Measurements from ENCODE around the gene PSEN2.
A peak's percentile ranks its signal among the peaks of the same experiment; 100 is the strongest.
"Not testable (repeated sequence)": the region's sequence is repeated elsewhere in the genome, so short reads cannot be mapped to it uniquely, and the experiment has no call there.

Gene PSEN2

DNA sequence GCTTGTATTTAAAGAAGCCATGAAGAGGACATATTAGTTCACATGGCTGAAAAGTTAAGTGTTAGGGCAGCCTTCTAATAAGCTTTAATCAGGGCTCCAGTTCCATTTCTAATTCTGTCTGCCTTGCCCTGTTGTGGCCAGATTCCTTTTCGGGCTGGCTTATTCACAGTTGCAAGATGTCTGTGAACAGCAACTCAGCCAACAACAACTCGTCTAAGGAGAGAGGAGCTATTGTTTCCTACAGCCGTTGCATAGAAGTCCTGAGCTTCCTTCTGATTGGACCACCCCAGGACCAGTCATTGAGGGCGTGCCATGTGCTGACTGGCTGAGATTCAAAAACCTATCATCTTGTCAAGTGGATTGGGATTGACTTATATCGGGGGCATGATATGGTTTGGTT is 51.1 kb downstream of the PSEN2 start:
- no peak for DNase-seq

DNA sequence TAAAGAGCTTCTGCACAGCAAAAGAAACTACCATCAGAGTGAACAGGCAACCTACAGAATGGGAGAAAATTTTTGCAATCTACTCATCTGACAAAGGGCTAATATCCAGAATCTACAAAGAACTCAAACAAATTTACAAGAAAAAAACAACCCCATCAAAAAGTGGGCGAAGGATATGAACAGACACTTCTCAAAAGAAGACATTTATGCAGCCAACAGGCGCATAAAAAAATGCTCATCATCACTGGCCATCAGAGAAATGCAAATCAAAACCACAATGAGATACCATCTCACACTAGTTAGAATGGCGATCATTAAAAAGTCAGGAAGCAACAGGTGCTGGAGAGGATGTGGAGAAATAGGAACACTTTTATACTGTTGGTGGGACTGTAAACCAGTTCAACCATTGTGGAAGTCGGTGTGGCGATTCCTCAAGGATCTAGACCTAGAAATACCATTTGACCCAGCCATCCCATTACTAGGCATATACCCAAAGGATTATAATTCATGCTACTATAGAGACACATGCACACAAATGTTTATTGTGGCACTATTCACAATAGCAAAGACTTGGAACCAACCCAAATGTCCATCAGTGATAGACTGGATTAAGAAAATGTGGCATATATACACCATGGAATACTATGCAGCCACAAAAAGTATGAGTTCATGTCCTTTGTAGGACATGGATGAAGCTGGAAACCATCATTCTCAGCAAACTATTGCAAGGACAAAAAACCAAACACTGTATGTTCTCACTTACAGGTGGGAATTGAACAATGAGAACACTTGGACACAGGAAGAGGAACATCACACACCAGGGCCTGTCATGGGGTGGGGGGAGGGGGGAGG is 59.1 kb downstream of the PSEN2 start:
- not testable (repeated sequence) for DNase-seq

DNA sequence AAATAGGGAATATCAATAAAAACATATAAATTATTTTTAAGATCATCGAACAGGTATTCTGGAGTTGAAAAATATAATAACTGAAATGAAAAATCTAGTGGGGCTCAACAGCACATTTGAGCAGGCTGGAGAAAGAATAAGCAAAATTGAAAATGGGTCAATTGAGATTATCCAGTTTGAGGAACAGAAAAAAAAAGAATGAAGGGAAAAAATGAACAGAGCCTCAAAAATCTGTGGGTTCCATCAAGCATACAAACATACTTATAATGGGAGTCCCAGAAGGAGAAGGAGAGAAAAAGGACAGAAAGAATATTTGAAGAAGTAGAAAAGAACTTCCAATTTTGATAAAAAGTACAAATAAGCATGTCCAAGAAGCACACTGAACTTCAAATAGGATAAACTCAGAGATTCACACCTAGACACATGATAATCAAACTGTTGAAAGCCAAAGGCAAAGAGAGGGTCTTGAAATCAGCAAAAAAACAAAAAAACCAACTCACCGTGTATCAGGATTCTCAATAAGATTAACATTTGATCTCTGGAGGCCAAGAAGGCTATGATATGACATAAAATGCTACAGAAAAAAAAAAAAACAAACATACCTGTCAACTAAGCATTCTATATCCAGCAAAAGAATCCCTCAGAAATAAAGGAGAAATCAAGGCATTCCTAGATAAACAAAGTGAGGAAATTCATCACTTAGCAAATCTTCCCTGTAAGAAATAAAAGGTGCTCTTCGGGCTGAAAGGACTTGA is 64.2 kb downstream of the PSEN2 start:
- DNase-seq, result no peak

DNA sequence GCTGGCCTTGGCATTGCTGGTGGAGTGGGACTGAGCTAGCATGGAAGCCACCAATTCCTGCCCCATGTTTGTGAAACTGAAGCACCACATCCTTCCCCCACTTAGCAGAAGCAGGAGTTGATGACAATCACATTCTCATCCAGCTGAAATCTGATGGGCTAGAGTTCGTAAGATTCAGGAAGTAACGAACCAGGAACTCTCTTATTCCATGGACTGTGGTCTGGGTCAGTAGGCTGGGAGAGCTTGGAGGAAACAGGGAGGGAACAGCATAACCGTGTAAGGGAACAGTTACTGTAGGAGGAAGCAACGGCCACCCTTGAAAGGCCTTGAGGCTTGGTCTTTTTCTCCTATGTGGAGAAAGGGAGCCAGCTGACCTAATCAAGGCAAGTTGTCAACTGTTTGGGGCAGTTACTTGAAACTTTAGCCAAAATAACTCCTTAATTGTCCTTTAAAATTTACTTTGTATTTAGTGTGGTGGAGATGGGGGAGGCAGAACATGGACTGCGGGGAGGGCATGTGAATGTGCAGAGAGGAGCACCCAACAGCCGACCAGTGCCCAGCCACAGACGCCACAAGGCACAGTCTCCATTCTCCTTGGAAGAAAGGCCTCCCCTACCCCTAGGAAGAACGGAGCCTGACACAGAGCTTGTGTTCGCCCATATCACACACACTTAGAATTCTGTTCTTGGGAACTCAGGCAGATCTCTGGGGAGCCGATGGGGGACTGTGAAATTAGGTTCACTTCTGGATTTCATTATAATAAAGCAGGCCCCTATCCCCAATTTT is 67.7 kb downstream of the PSEN2 start:
- DNase-seq, result no peak

DNA sequence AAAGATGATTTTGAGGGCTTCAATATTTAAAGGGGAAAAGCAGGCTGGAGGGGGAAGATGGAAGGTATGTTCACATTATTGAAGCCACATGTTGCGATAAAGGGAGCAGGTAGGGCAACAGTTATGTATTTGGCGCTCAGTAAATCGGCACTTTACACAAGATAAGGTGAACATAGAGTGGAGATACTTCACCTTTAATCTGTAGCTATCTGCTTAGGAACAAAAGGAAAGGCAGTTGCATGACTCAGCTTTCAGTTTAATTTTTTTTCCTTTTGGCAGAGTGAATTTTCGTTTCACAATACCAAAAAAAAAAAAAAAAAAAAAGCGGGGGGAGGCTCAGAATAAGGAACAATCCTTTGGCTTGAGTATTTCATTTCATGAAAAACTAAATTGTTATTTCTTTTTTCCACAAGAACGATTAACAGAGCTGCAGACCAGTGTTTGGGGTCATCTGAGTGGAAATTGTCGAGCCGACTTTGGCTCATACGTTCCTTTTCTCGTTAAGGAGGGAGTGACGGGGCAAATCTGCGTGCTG is 68.6 kb downstream of the PSEN2 start:
- DNase-seq, result peak; percentile 42

DNA sequence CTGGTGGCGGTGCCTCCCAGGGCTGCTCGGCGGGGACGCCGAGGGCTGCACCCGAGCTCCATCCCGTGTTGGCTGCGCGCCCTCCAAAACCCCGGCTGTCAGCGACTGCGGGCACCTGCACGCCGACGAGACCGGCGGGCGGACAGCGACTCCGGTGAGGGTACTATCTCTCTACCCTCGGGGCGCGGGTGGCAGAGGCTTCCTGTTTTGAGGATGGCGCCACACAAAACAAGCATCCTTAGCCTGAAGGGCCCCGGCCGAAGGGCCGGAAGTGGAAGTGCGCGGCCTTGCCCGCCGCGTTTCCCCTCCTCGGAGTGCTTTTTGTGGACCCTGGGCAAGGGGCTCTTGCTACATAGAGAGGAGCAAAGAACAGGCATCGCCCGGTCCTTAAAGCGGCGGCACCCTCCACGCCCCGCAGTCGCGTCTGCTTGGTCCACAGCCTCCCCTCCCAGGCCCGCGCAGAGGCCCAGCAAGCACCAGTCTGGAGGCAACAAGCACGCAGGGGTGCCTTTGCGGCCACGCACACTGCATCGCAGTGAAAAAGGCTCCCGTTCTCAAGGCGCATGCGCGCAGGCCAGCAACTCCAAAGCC is 69.1 kb downstream of the PSEN2 start:
- DNase-seq, result peak; percentile 95

DNA sequence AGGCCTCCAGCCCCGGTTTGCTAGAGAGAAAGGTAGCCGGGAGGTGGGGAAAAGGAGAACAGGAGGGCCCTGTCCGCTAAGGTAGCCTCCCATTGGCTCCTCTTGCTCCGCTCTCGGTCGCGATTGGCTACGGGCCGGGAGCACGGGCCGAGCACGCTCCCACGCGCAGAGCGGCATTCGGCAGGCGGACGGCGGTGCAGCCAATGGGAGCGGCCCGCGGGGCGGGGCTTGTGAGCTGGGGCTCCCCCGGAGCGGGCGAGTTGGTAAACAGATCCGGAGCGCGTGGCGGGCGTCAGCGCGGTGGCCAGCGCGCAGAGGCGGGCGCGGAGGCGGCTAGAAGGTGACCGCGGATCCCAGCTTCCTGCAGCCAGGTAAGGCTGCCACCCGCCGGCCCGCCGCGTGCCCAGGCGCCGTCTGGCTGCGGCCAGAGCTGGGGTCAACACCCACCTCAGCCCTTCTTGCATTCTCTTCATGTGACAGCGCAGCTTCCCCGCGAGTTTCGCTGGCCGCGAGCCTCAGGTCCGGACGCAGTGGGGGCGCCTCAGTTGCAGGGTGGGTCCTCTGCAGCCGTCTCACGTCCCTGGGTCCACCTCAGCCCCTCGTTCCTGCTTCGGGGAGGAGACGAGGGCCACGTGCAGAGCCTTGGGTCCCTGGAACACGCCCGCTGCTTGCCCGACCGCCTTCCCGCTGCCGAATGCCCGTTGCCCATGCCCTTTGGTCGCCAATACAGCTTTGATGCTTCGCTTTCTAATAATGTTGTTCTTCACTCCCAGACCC is 69.8 kb downstream of the PSEN2 start, which contains the start of gene COQ8A:
Gene COQ8A, plus strand, starts transcription at position 266 of the 777 bp plus-strand sequence. CDS start 21,092 bp downstream, outside the sequence.
- DNase-seq, result peak; percentile 100

DNA sequence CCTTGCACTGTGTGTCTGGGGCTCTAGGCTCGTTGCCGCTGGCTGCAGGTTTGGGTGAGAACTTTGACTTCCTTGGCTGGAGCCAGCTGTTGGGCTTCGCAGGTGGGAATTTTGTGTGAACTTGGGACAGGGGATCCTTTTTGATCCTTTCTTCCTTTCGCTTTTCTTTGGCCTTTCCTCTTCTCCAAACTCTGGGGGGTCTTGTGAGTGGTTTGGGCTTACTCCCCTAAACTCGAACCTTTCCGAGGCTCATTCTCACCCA is 70.3 kb downstream of the PSEN2 start:
- no peak for DNase-seq

DNA sequence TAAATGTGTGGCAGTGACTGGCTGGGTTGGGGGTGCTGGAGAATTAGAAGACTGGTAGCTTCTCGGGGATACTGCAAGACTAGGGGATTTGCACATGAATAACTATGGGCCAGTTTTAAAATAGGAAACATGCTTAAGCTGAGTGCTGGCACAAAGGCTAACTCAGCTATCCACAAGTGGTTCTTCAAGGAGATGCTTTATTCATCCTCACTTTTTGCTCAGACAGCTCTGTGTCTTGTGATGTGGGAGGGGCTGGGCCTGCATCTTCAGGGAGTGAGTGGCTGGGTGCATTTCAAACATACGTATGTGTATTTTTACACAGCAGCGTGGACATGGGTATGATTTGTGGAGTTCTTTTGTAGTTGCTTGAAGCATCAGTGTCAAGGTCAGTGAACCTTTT is 72.0 kb downstream of the PSEN2 start:
- DNase-seq, result no peak

DNA sequence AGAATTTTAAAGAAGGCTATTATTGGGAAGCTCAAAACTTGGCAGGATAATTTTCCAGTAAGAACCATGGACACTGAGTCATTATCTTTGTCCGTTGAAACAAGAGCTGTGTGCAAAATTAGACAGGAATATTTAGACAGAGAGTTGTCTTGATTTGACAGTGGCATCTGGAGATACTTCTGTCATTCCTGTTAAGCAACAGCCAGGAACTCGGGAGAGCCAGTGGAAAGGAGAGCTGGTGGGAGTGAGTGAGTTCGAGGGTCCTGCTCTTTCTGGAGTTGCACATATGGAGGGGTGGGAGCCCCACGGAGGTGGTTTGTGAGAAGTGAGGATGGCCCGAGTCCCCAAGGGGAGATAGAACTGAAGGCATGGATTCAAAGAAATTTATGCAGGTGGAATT is 72.7 kb downstream of the PSEN2 start:
- no peak for DNase-seq

DNA sequence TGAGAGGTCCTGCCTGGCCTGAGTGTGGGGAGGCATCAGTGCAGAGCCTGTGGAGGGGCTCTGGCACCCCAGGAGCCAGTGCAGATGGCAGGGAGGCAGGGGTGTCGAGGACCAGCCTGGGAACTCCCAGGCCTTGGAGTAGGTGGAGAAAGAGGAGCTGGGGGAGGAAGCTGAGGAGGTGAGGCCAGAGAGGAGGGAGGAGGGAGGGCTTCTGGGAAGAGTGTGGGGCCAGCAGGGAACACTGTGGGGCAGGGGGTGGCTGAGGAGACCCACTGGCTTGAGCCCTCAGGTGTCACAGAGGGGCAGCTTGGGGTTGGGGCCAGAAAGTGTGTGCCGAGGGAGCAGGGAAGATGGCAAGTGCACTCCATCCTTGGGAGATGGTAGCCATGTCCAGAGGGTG is 73.5 kb downstream of the PSEN2 start:
- no peak for DNase-seq

DNA sequence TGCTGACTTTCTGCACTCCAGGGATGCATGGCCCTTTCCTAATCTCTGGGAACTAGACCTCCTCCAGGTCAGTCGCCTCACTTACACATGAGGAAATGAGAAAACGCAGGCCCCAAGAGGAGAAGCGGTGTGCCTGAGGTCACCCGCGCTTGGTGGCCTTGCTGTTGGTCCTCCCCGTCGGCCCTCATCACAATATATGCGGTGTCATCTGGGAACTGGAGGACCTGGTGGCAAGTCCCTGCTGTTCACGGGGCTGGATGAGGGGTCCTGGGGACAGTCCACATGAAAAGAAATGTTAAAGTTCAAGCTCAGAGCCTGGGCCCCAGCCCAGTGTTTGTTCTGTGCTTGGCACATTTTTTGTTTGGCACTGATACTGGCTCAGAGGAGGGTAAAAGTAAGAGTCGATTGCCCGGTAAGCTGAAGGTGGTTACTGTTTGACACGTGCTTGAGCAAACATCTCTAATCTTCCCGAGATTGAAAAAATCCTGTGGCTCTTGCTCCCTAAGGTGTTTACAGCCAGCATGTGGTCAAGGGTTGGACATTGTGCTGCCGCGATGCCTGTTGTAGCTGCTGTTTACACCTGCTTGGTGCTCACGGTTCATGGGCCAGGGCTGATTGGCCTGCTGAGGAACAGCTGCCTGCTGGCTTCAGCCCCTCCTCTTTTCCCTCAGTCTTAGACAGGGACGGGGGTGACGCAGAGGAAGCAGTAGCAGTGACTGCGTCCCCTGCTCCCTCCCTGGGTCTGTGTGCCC is 74.9 kb downstream of the PSEN2 start:
- peak; percentile 94 for DNase-seq
